Heart left ventricle (tissue), 13 donors: ENCODE measurements around the gene WDR90.

ENCODE experiments used
- CTCF ChIP-seq, 12 donors: fragments of 200-600 bp; sonication (generic) in 4 of 12; IDR thresholded peaks; one replicate each; pipeline versions ENCODE4 v1.5.0 to v1.8.0; 2018 to 2022; ENCODE audit warnings: antibody characterized with exemption in 12 of 12, mild to moderate bottlenecking in 5 of 12
- POLR2A ChIP-seq, 2 donors: fragments of 450-650 bp; IDR thresholded peaks; one replicate each; pipeline ENCODE4 v1.6.1; 2017; ENCODE audit warnings: antibody characterized with exemption in 2 of 2, mild to moderate bottlenecking in 2 of 2, moderate library complexity in 2 of 2
- donor health status: ischemic (EF 13 %, LVEDD 7.1; RV severe dilation, severe dysfunction).
- donor health status: DM: no; HTN: yes; CAD: no.
- donor health status: DM: no; HTN: no; CAD: no.
- donor health status: ischemic (EF 25% LVEDD 6.9; RV normal size, moderate dysfunction).
- donor health status: ischemic (EF 25% LVEDD 5.7; RV mildly dilated, moderate dysfunction).
- donor health status: ischemic (EF 35%, LVEDD 5.7; RV mildly dilated, moderate dysfunction).
- donor health status: nonischemic (EF 11% LVEDD 7.7; RV severe dilation, severe dysfunction).
- donor health status: DM: yes; HTN: yes; CAD: no.
- donor health status: PGD.
- donor health status: ischemic (EF 29% LVEDD 5.4; RV normal size, mild dysfunction).
- donor health status: nonischemic (EF 23%, LVEDD 6.1; RV moderate dilation, normal function).

GRCh38 chr16:625977-626765 is 23.0 kb upstream of the WDR90 start:
- TF ChIP-seq CTCF (IDR thresholded peaks at IDR 0.05) (no peak), POLR2A (IDR thresholded peaks at IDR 0.05) (no peak)
